Measurements from ENCODE around the gene ZNF195.
"Not testable (repeated sequence)": the region's sequence is repeated elsewhere in the genome, so short reads cannot be mapped to it uniquely, and the experiment has no call there.

ZNF195 gene

GRCh38 chr11:3408722-3409121 is 29.8 kb upstream of the ZNF195 start:
- not testable (repeated sequence) for H3K4me1 ChIP-seq (ENCODE audit: low read length); H3K79me2 ChIP-seq (ENCODE audit: low read length); H4K20me1 ChIP-seq (ENCODE audit: insufficient read depth, low read length); H3K4me3 ChIP-seq (ENCODE audit: low read length); H3K27ac ChIP-seq (ENCODE audit: low read length); H2AFZ ChIP-seq (ENCODE audit: low read depth, low read length); H3K36me3 ChIP-seq (replicated peaks; ENCODE audit: low read depth, low read length); H3K27me3 ChIP-seq (ENCODE audit: low read depth, low read length); H3K9ac ChIP-seq (ENCODE audit: low read length); H3K9me3 ChIP-seq (ENCODE audit: insufficient read depth, low read length)
- H3K4me2 ChIP-seq (ENCODE audit: low read length), result peak overlapping the region; percentile 36
- TF ChIP-seq CTCF (IDR thresholded peaks at IDR 0.05; ENCODE audit: low read depth, low read length), result peak; percentile 63

GRCh38 chr11:3408058-3408605 is 29.2 kb upstream of the ZNF195 start:
- H3K27ac ChIP-seq (ENCODE audit: low read length); H3K4me3 ChIP-seq (ENCODE audit: low read length); H3K9me3 ChIP-seq (ENCODE audit: insufficient read depth, low read length); H3K27me3 ChIP-seq (ENCODE audit: low read depth, low read length); H3K36me3 ChIP-seq (replicated peaks; ENCODE audit: low read depth, low read length); H3K4me1 ChIP-seq (ENCODE audit: low read length); H3K4me2 ChIP-seq (ENCODE audit: low read length); H3K79me2 ChIP-seq (ENCODE audit: low read length); H3K9ac ChIP-seq (ENCODE audit: low read length); H2AFZ ChIP-seq (ENCODE audit: low read depth, low read length); H4K20me1 ChIP-seq (ENCODE audit: insufficient read depth, low read length): not testable (repeated sequence)

GRCh38 chr11:3406937-3407336 is 28.0 kb upstream of the ZNF195 start:
- not testable (repeated sequence) for H3K36me3 ChIP-seq (replicated peaks; ENCODE audit: low read depth, low read length); H4K20me1 ChIP-seq (ENCODE audit: insufficient read depth, low read length); H2AFZ ChIP-seq (ENCODE audit: low read depth, low read length); H3K4me2 ChIP-seq (ENCODE audit: low read length); H3K4me1 ChIP-seq (ENCODE audit: low read length); H3K27me3 ChIP-seq (ENCODE audit: low read depth, low read length); H3K9me3 ChIP-seq (ENCODE audit: insufficient read depth, low read length); H3K9ac ChIP-seq (ENCODE audit: low read length); H3K4me3 ChIP-seq (ENCODE audit: low read length); H3K27ac ChIP-seq (ENCODE audit: low read length); H3K79me2 ChIP-seq (ENCODE audit: low read length)

GRCh38 chr11:3406223-3406875 is 27.4 kb upstream of the ZNF195 start:
- H3K27me3 ChIP-seq (ENCODE audit: low read depth, low read length); H4K20me1 ChIP-seq (ENCODE audit: insufficient read depth, low read length); H3K4me1 ChIP-seq (ENCODE audit: low read length); H3K9ac ChIP-seq (ENCODE audit: low read length); H3K27ac ChIP-seq (ENCODE audit: low read length); H3K4me3 ChIP-seq (ENCODE audit: low read length); H3K36me3 ChIP-seq (replicated peaks; ENCODE audit: low read depth, low read length); H3K79me2 ChIP-seq (ENCODE audit: low read length); H3K9me3 ChIP-seq (ENCODE audit: insufficient read depth, low read length); H2AFZ ChIP-seq (ENCODE audit: low read depth, low read length); H3K4me2 ChIP-seq (ENCODE audit: low read length): not testable (repeated sequence)

- not testable (repeated sequence) for H3K9me3 ChIP-seq (ENCODE audit: insufficient read depth, low read length); H3K27ac ChIP-seq (ENCODE audit: low read length); H3K36me3 ChIP-seq (replicated peaks; ENCODE audit: low read depth, low read length); H3K4me2 ChIP-seq (ENCODE audit: low read length); H3K9ac ChIP-seq (ENCODE audit: low read length); H3K4me1 ChIP-seq (ENCODE audit: low read length); H3K4me3 ChIP-seq (ENCODE audit: low read length); H3K79me2 ChIP-seq (ENCODE audit: low read length); H2AFZ ChIP-seq (ENCODE audit: low read depth, low read length); H3K27me3 ChIP-seq (ENCODE audit: low read depth, low read length); H4K20me1 ChIP-seq (ENCODE audit: insufficient read depth, low read length)
Measured at GRCh38 chr11:3404076-3404925, 25.4 kb upstream of the ZNF195 start.

GRCh38 chr11:3402861-3403250 is 23.9 kb upstream of the ZNF195 start:
- not testable (repeated sequence) for H3K27me3 ChIP-seq (ENCODE audit: low read depth, low read length); H3K4me1 ChIP-seq (ENCODE audit: low read length); H2AFZ ChIP-seq (ENCODE audit: low read depth, low read length); H3K36me3 ChIP-seq (replicated peaks; ENCODE audit: low read depth, low read length); H3K4me2 ChIP-seq (ENCODE audit: low read length); H3K4me3 ChIP-seq (ENCODE audit: low read length); H3K9me3 ChIP-seq (ENCODE audit: insufficient read depth, low read length); H3K79me2 ChIP-seq (ENCODE audit: low read length); H4K20me1 ChIP-seq (ENCODE audit: insufficient read depth, low read length); H3K9ac ChIP-seq (ENCODE audit: low read length); H3K27ac ChIP-seq (ENCODE audit: low read length)

GRCh38 chr11:3402181-3402860 is 23.4 kb upstream of the ZNF195 start:
- not testable (repeated sequence) for H3K9me3 ChIP-seq (ENCODE audit: insufficient read depth, low read length); H3K27me3 ChIP-seq (ENCODE audit: low read depth, low read length); H2AFZ ChIP-seq (ENCODE audit: low read depth, low read length); H3K4me1 ChIP-seq (ENCODE audit: low read length); H4K20me1 ChIP-seq (ENCODE audit: insufficient read depth, low read length); H3K79me2 ChIP-seq (ENCODE audit: low read length); H3K9ac ChIP-seq (ENCODE audit: low read length); H3K36me3 ChIP-seq (replicated peaks; ENCODE audit: low read depth, low read length); H3K4me3 ChIP-seq (ENCODE audit: low read length); H3K27ac ChIP-seq (ENCODE audit: low read length); H3K4me2 ChIP-seq (ENCODE audit: low read length)

- H3K79me2 ChIP-seq (ENCODE audit: low read length); H3K27me3 ChIP-seq (ENCODE audit: low read depth, low read length); H3K9ac ChIP-seq (ENCODE audit: low read length); H3K4me1 ChIP-seq (ENCODE audit: low read length); H3K4me3 ChIP-seq (ENCODE audit: low read length); H2AFZ ChIP-seq (ENCODE audit: low read depth, low read length); H4K20me1 ChIP-seq (ENCODE audit: insufficient read depth, low read length); H3K36me3 ChIP-seq (replicated peaks; ENCODE audit: low read depth, low read length); H3K9me3 ChIP-seq (ENCODE audit: insufficient read depth, low read length); H3K27ac ChIP-seq (ENCODE audit: low read length); H3K4me2 ChIP-seq (ENCODE audit: low read length): not testable (repeated sequence)
Measured at GRCh38 chr11:3401052-3401451, 22.1 kb upstream of the ZNF195 start.
